Liver (tissue), 9 donors: Measurements from ENCODE around the gene ERMARD. TPM values are rescaled to one million over a fixed set of nuclear protein-coding genes. Genes with fewer than 3 reads are reported as not detected.
"Not testable (repeated sequence)": the region's sequence is repeated elsewhere in the genome, so short reads cannot be mapped to it uniquely, and the experiment has no call there.

Experiments
- DNase-seq: peaks from one replicate; pipeline ENCODE4 v3.0.0-alpha.2; 2017; ENCODE audit warnings: low spot score
- H3K27ac ChIP-seq, 2 donors: one replicate each; pipeline ENCODE4 v1.7.0; 2013; ENCODE audit warnings: inconsistent platforms in 2 of 2, low read length in 2 of 2, control low read depth in 1 of 2, low read depth in 1 of 2, mild to moderate bottlenecking in 1 of 2
- H3K27me3 ChIP-seq, 4 donors: one replicate each; pipeline versions ENCODE4 v1.6.1 to v1.7.0; 2013; ENCODE audit warnings: low read length in 3 of 4, inconsistent platforms in 1 of 4, mild to moderate bottlenecking in 1 of 4, moderate library complexity in 1 of 4; ENCODE audit not compliant: control insufficient read depth in 4 of 4, insufficient read depth in 4 of 4
- H3K36me3 ChIP-seq, 4 donors: one replicate each; pipeline versions ENCODE4 v1.6.1 to v1.7.0; 2013; ENCODE audit warnings: low read length in 3 of 4, mild to moderate bottlenecking in 3 of 4, low read depth in 1 of 4, moderate library complexity in 1 of 4; ENCODE audit not compliant: control insufficient read depth in 4 of 4, insufficient read depth in 3 of 4
- H3K4me1 ChIP-seq, 4 donors: one replicate each; pipeline versions ENCODE4 v1.6.1 to v1.7.0; 2013; ENCODE audit warnings: low read length in 3 of 4, mild to moderate bottlenecking in 3 of 4, moderate library complexity in 1 of 4; ENCODE audit not compliant: control insufficient read depth in 4 of 4, insufficient read depth in 4 of 4
- H3K4me3 ChIP-seq, 3 donors: one replicate each; pipeline versions ENCODE4 v1.6.1 to v1.7.0; 2013; ENCODE audit warnings: low read length in 3 of 3, control low read depth in 1 of 3, low read depth in 1 of 3, mild to moderate bottlenecking in 1 of 3
- H3K9ac ChIP-seq, 2 donors: one replicate each; pipeline ENCODE4 v1.7.0; 2013; ENCODE audit warnings: low read length in 2 of 2, mild to moderate bottlenecking in 2 of 2, moderate library complexity in 2 of 2, control low read depth in 1 of 2, low read depth in 1 of 2
- H3K9me3 ChIP-seq, 4 donors: one replicate each; pipeline versions ENCODE4 v1.6.1 to v1.7.0; 2013; ENCODE audit warnings: low read length in 3 of 4; ENCODE audit not compliant: control insufficient read depth in 4 of 4
- EGR1 ChIP-seq, 2 donors: IDR thresholded peaks; 2 replicates each; pipeline ENCODE4 v1.6.1; 2016 to 2018; ENCODE audit warnings: antibody characterized with exemption in 2 of 2, low read depth in 2 of 2
- FOXA1 ChIP-seq: IDR thresholded peaks from 2 replicates; pipeline ENCODE4 v1.6.1; 2016; ENCODE audit warnings: antibody characterized with exemption
- FOXA2 ChIP-seq: IDR thresholded peaks from 2 replicates; pipeline ENCODE4 v1.6.1; 2016; ENCODE audit warnings: antibody characterized with exemption
- GABPA ChIP-seq, 2 donors: IDR thresholded peaks in 1 of 2; conservative IDR thresholded peaks in 1 of 2; 2 replicates each; pipeline ENCODE4 v1.6.1; 2016; ENCODE audit warnings: antibody characterized with exemption in 2 of 2, mild to moderate bottlenecking in 1 of 2, moderate library complexity in 1 of 2
- HNF4A ChIP-seq, 2 donors: conservative IDR thresholded peaks; 2 replicates each; pipeline ENCODE4 v1.6.1; 2016; ENCODE audit warnings: antibody characterized with exemption in 2 of 2, mild to moderate bottlenecking in 2 of 2
- HNF4G ChIP-seq: IDR thresholded peaks from 2 replicates; pipeline ENCODE4 v1.6.1; 2016; ENCODE audit warnings: antibody characterized with exemption
- JUND ChIP-seq, 2 donors: IDR thresholded peaks; 2 replicates each; pipeline ENCODE4 v1.6.1; 2016; ENCODE audit warnings: antibody characterized with exemption in 2 of 2
- NR2F2 ChIP-seq: IDR thresholded peaks from 2 replicates; pipeline ENCODE4 v1.6.1; 2016; ENCODE audit warnings: antibody characterized with exemption
- RAD21 ChIP-seq, 2 donors: IDR thresholded peaks; 2 replicates each; pipeline ENCODE4 v1.6.1; 2016; ENCODE audit warnings: antibody characterized with exemption in 2 of 2, mild to moderate bottlenecking in 2 of 2
- RXRA ChIP-seq, 2 donors: IDR thresholded peaks; 2 replicates each; pipeline ENCODE4 v1.6.1; 2017 to 2018; ENCODE audit warnings: antibody characterized with exemption in 2 of 2, mild to moderate bottlenecking in 1 of 2
- SP1 ChIP-seq: IDR thresholded peaks from 2 replicates; pipeline ENCODE4 v1.6.1; 2018; ENCODE audit warnings: antibody characterized with exemption, mild to moderate bottlenecking
- TAF1 ChIP-seq: conservative IDR thresholded peaks from 2 replicates; pipeline ENCODE4 v1.6.1; 2016; ENCODE audit warnings: antibody characterized with exemption, mild to moderate bottlenecking
- YY1 ChIP-seq: IDR thresholded peaks from 2 replicates; pipeline ENCODE4 v1.6.1; 2016; ENCODE audit warnings: antibody characterized with exemption, mild to moderate bottlenecking
- WGBS: extraction: QIAGEN DNeasy Blood & Tissue Kit; methylation state at CpG from one replicate; pipeline ENCODE4 v1.1.7; 2013; 5-methylcytosine and 5-hydroxymethylcytosine counted together
- polyA plus RNA-seq, 2 donors: library from polyadenylated mRNA; stranded (reverse) in 1 of 2; unstranded in 1 of 2; fragments of 200-250 nt in 1 of 2; fragments of >200 nt in 1 of 2; fragmentation: Nextera tagmentation in 1 of 2; extraction: Ambion mirVana in 1 of 2; gene quantifications; one replicate each; pipeline versions ENCODE4 v1.2.1 to v1.2.3, GENCODE V29; 2013 to 2015
- total RNA-seq, 2 donors: library from RNA; depleted of rRNA; stranded (reverse); fragments of >200 nt; gene quantifications; one replicate each; pipeline ENCODE4 v1.2.3, GENCODE V29; 2014
- TF ChIP-seq, protein P1 (sequence below): IDR thresholded peaks from 2 replicates; pipeline ENCODE4 v1.6.1; 2016; ENCODE audit warnings: antibody characterized with exemption
- TF ChIP-seq, protein P2 (sequence below): IDR thresholded peaks from 2 replicates; pipeline ENCODE4 v1.6.1; 2016; ENCODE audit warnings: antibody characterized with exemption
- TF ChIP-seq, protein P3 (sequence below): IDR thresholded peaks from 2 replicates; pipeline ENCODE4 v1.6.1; 2016; ENCODE audit warnings: antibody characterized with exemption
- TF ChIP-seq, protein P4 (sequence below): fragments of 150-350 bp; IDR thresholded peaks from 2 replicates; pipeline ENCODE4 v1.5.1; 2017; ENCODE audit warnings: improper control_type of control experiment, low read depth, low read length; ENCODE audit not compliant: missing input control
- donor health status: healthy.
- donor health status: healthy.
- donor health status: healthy.
- donor health status: healthy.
- donor health status: healthy.

ERMARD gene
- total and polyA plus RNA-seq, 4 donors = 10.1 to 20.7 (median 14.0) TPM

DNA sequence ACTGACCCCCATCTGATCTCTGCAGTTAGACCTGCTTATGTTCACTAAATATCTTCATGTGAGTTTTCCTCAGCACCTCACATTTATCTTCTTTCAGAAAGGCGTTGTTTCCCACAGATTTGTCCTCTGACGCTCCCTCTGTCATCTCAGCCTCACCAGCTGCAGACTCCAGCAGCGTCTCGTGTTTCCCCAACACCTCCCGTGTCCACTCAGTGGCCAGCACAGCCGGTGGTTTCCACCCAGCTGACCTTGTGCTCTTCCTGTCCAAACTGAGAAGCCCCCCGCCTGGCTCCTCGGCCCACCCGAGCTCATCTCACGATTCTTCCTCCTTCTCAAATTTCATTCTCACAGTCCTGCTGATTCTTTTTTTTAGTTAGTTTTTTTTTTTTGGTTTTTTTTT lies 12.5 kb downstream of the ERMARD start:
- no peak for TF ChIP-seq RXRA (IDR thresholded peaks at IDR 0.05)
- TF ChIP-seq RAD21 (IDR thresholded peaks at IDR 0.05) = no peak
- TF ChIP-seq EGR1 (IDR thresholded peaks at IDR 0.05; ENCODE audit: low read depth in 2 of 2) = no peak
- no peak for TF ChIP-seq JUND (IDR thresholded peaks at IDR 0.05)
- TF ChIP-seq, protein P1, sequence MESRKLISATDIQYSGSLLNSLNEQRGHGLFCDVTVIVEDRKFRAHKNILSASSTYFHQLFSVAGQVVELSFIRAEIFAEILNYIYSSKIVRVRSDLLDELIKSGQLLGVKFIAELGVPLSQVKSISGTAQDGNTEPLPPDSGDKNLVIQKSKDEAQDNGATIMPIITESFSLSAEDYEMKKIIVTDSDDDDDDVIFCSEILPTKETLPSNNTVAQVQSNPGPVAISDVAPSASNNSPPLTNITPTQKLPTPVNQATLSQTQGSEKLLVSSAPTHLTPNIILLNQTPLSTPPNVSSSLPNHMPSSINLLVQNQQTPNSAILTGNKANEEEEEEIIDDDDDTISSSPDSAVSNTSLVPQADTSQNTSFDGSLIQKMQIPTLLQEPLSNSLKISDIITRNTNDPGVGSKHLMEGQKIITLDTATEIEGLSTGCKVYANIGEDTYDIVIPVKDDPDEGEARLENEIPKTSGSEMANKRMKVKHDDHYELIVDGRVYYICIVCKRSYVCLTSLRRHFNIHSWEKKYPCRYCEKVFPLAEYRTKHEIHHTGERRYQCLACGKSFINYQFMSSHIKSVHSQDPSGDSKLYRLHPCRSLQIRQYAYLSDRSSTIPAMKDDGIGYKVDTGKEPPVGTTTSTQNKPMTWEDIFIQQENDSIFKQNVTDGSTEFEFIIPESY = no peak
- no peak for TF ChIP-seq SP1
- TF ChIP-seq HNF4A (conservative IDR thresholded peaks at IDR 0.05) = no peak
- TF ChIP-seq, protein P2, sequence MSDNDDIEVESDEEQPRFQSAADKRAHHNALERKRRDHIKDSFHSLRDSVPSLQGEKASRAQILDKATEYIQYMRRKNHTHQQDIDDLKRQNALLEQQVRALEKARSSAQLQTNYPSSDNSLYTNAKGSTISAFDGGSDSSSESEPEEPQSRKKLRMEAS = no peak
- no peak for TF ChIP-seq HNF4G
- Histone ChIP-seq H3K27me3 (no peaks in the 10 kb centered on the region), H3K9me3 (no peaks in the 10 kb centered on the region), H3K27ac (no peak overlapping the region), H3K9ac (no peak overlapping the region), H3K4me1 (peaks cover 0 to 47% (median 28%) of the 10 kb centered on the region in 4 donors), H3K4me3 (peak overlapping the region in 1 of 3 donors; percentile 28), H3K36me3 (peaks cover 2 to 29% (median 14%) of the 10 kb centered on the region in 4 donors)
- DNase-seq = no peak
- 73% methylated on average over 10 of the region's 10 CpGs for WGBS

DNA sequence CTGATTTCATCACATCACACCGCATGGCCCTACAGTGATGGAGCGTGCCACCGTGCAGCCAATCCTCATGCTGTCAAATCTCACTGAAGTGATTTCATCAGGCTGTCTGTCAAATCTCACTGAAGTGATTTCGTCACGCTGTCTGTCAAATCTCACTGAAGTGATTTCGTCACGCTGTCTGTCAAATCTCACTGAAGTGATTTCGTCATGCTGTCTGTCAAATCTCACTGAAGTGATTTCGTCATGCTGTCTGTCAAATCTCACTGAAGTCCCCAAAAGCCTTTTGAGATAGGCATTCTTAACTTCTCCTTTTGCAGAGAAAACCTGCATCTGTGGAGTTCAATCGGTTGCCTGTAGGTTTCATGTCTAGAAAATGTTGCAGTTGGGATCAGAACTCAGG lies 14.4 kb downstream of the ERMARD start:
- H3K9ac ChIP-seq, DNase-seq, H3K4me3 ChIP-seq, H3K27me3 ChIP-seq, H3K9me3 ChIP-seq: not testable (repeated sequence)
- H3K27ac ChIP-seq = peak overlapping the region; percentile 60 to 75
- H3K36me3 ChIP-seq = peaks cover 3 to 11% (median 4%) of the 10 kb centered on the region in 4 donors
- peaks cover 0 to 50% (median 31%) of the 10 kb centered on the region in 4 donors for H3K4me1 ChIP-seq
- TF ChIP-seq, protein P3, sequence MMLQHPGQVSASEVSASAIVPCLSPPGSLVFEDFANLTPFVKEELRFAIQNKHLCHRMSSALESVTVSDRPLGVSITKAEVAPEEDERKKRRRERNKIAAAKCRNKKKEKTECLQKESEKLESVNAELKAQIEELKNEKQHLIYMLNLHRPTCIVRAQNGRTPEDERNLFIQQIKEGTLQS = peak; percentile 93
- 57% methylated on average over 10 of the region's 10 CpGs for WGBS

DNA sequence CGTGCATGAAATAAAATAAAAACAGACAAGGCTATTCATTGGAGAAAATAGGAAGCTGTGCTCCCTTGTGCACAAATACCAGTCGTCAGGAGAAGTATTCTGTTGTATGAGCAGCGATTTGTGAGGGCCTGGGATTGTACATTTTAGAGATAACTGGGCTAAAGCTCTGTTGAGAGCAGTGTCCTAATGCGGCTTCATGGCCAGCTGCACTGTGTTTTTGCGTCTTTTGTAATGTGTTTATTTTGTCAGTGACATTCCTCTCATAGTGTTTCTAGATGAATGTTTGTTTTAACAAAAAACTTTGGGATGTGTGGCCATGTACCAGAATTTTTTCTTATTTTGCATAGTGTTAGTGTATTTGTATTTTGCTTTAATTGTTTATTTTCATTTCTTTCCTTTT lies 14.8 kb downstream of the ERMARD start:
- Histone ChIP-seq H3K4me3 (no peak overlapping the region), H3K9ac (no peak overlapping the region), H3K9me3 (no peaks in the 10 kb centered on the region), H3K4me1 (peaks cover 0 to 50% (median 31%) of the 10 kb centered on the region in 4 donors), H3K27me3 (no peaks in the 10 kb centered on the region), H3K36me3 (peaks cover 0 to 6% (median 4%) of the 10 kb centered on the region in 4 donors), H3K27ac (peak overlapping the region; percentile 60 to 75)
- 39% methylated on average over 5 of the region's 5 CpGs for WGBS
- DNase-seq = no peak
- TF ChIP-seq RAD21 (IDR thresholded peaks at IDR 0.05) (no peak), HNF4G (no peak), RXRA (IDR thresholded peaks at IDR 0.05) (peak in 1 of 2 donors; percentile 47), TAF1 (no peak), HNF4A (conservative IDR thresholded peaks at IDR 0.05) (no peak), FOXA2 (no peak), YY1 (peak; percentile 26), JUND (IDR thresholded peaks at IDR 0.05) (no peak), EGR1 (IDR thresholded peaks at IDR 0.05; ENCODE audit: low read depth in 2 of 2) (no peak), FOXA1 (no peak), SP1 (peak; percentile 53), GABPA (IDR thresholded peaks at IDR 0.05 in 1 of 2, conservative IDR thresholded peaks at IDR 0.05 in 1 of 2) (no peak), NR2F2 (no peak)
- TF ChIP-seq, protein P1 = no peak
- TF ChIP-seq, protein P4, sequence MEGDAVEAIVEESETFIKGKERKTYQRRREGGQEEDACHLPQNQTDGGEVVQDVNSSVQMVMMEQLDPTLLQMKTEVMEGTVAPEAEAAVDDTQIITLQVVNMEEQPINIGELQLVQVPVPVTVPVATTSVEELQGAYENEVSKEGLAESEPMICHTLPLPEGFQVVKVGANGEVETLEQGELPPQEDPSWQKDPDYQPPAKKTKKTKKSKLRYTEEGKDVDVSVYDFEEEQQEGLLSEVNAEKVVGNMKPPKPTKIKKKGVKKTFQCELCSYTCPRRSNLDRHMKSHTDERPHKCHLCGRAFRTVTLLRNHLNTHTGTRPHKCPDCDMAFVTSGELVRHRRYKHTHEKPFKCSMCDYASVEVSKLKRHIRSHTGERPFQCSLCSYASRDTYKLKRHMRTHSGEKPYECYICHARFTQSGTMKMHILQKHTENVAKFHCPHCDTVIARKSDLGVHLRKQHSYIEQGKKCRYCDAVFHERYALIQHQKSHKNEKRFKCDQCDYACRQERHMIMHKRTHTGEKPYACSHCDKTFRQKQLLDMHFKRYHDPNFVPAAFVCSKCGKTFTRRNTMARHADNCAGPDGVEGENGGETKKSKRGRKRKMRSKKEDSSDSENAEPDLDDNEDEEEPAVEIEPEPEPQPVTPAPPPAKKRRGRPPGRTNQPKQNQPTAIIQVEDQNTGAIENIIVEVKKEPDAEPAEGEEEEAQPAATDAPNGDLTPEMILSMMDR = no peak
- TF ChIP-seq, protein P2 = no peak
- TF ChIP-seq, protein P3 = no peak
